OCI-LY7 (cell line): ENCODE results near the gene SLC2A3.
"Not testable (repeated sequence)": the region's sequence is repeated elsewhere in the genome, so short reads cannot be mapped to it uniquely, and the experiment has no call there.

Source experiments
- CTCF ChIP-seq: fragments of 200-600 bp; sonication (generic); conservative IDR thresholded peaks from 2 replicates; pipeline ENCODE4 v1.5.1; 2014; ENCODE audit warnings: mild to moderate bottlenecking, antibody characterized with exemption, low read length, moderate library complexity, mixed read lengths
- EZH2phosphoT487 ChIP-seq: fragments of 200-600 bp; sonication (generic); IDR thresholded peaks from 2 replicates; pipeline ENCODE4 v1.6.1; 2018; ENCODE audit warnings: low read depth, borderline replicate concordance, mild to moderate bottlenecking, mixed run types, antibody characterized with exemption, low read length, moderate library complexity, mixed read lengths

- TF ChIP-seq CTCF, EZH2phosphoT487: not testable (repeated sequence)
These were observed 41.6 kb upstream of the SLC2A3 start for GRCh38 chr12:7977351-7978124.
